HCT116 (cell line): ENCODE results near the gene HMGN3.

Experiments
- CEBPB ChIP-seq: IDR thresholded peaks from 2 replicates; pipeline ENCODE4 v1.6.1; 2012; ENCODE audit warnings: low read depth
- EZH2 ChIP-seq: fragments of 200-600 bp; sonication (generic); IDR thresholded peaks from 2 replicates; pipeline ENCODE4 v1.6.1; 2017; ENCODE audit warnings: antibody characterized with exemption, mixed run types
- EZH2phosphoT487 ChIP-seq: fragments of 200-600 bp; IDR thresholded peaks from 2 replicates; pipeline ENCODE4 v1.6.1; 2018; ENCODE audit warnings: antibody characterized with exemption, borderline replicate concordance
- FOSL1 ChIP-seq: IDR thresholded peaks from 2 replicates; pipeline ENCODE4 v1.6.1; 2012; ENCODE audit warnings: low read depth
- POLR2A ChIP-seq: IDR thresholded peaks from 2 replicates; pipeline ENCODE4 v1.7.0; 2011; ENCODE audit warnings: borderline replicate concordance; ENCODE audit not compliant: insufficient read depth, insufficient read length; ENCODE audit errors: extremely low read depth
- POLR2AphosphoS5 ChIP-seq: IDR thresholded peaks from 2 replicates; pipeline ENCODE4 v1.6.1; 2011; ENCODE audit warnings: mild to moderate bottlenecking, low read depth, low read length, moderate library complexity
- RAD21 ChIP-seq: IDR thresholded peaks from 2 replicates; pipeline ENCODE4 v1.6.1; 2012; ENCODE audit warnings: low read depth, mild to moderate bottlenecking
- SP1 ChIP-seq: IDR thresholded peaks from 2 replicates; pipeline ENCODE4 v1.6.1; 2012; ENCODE audit warnings: low read depth
- ZNF274 ChIP-seq: fragments of 200-500 bp; sonication (Bioruptor generic); IDR thresholded peaks from 2 replicates; pipeline ENCODE4 v1.6.1; 2014; ENCODE audit warnings: mild to moderate bottlenecking, low read depth, low read length, inconsistent platforms
- TF ChIP-seq, protein P1 (sequence below), 3 experiments: fragments of 200-600 bp in 1 of 3; sonication (generic) in 1 of 3; IDR thresholded peaks in 2 of 3; conservative IDR thresholded peaks in 1 of 3; 2 replicates each; pipeline ENCODE4 v1.5.1; 2012 to 2017; ENCODE audit warnings: low read depth in 2 of 3, low read length in 2 of 3, antibody characterized with exemption in 1 of 3, borderline replicate concordance in 1 of 3, control low read depth in 1 of 3, mild to moderate bottlenecking in 1 of 3, mixed read lengths in 1 of 3, mixed run types in 1 of 3, moderate library complexity in 1 of 3; ENCODE audit not compliant: insufficient read depth in 1 of 3
- TF ChIP-seq, protein P2 (sequence below): IDR thresholded peaks from 2 replicates; pipeline ENCODE4 v1.6.1; 2012; ENCODE audit warnings: low read depth

DNA sequence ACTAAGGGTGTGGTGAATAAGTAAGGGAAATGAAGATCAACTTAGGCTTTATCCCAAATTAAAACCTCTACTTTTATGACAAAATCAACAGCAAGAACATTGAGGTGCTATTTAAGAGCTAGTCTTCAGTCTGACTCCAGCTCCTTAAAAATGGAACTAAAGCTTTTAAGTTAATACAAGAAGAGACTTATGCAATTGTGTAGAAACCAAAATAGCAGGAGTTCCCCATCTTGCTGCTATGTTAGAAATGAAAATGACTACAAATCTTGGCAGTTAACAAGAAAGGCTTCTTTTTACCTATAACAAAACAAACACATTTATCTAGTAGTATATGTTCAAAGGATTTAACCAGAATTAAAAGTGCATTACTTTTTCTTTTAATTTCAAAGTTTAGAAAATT, 25.7 kb downstream of the HMGN3 start:
- TF ChIP-seq, protein P1, sequence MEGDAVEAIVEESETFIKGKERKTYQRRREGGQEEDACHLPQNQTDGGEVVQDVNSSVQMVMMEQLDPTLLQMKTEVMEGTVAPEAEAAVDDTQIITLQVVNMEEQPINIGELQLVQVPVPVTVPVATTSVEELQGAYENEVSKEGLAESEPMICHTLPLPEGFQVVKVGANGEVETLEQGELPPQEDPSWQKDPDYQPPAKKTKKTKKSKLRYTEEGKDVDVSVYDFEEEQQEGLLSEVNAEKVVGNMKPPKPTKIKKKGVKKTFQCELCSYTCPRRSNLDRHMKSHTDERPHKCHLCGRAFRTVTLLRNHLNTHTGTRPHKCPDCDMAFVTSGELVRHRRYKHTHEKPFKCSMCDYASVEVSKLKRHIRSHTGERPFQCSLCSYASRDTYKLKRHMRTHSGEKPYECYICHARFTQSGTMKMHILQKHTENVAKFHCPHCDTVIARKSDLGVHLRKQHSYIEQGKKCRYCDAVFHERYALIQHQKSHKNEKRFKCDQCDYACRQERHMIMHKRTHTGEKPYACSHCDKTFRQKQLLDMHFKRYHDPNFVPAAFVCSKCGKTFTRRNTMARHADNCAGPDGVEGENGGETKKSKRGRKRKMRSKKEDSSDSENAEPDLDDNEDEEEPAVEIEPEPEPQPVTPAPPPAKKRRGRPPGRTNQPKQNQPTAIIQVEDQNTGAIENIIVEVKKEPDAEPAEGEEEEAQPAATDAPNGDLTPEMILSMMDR (IDR thresholded peaks at IDR 0.05 in 2 of 3, conservative IDR thresholded peaks at IDR 0.05 in 1 of 3; ENCODE audit: borderline replicate concordance in 1 of 3, insufficient read depth in 1 of 3, low read depth in 2 of 3, low read length in 2 of 3) = no peak
- TF ChIP-seq EZH2 (no peak), POLR2A (no peak), POLR2AphosphoS5 (no peak), CEBPB (no peak), RAD21 (no peak), ZNF274 (no peak), SP1 (no peak), FOSL1 (no peak), EZH2phosphoT487 (no peak)
- TF ChIP-seq, protein P2, sequence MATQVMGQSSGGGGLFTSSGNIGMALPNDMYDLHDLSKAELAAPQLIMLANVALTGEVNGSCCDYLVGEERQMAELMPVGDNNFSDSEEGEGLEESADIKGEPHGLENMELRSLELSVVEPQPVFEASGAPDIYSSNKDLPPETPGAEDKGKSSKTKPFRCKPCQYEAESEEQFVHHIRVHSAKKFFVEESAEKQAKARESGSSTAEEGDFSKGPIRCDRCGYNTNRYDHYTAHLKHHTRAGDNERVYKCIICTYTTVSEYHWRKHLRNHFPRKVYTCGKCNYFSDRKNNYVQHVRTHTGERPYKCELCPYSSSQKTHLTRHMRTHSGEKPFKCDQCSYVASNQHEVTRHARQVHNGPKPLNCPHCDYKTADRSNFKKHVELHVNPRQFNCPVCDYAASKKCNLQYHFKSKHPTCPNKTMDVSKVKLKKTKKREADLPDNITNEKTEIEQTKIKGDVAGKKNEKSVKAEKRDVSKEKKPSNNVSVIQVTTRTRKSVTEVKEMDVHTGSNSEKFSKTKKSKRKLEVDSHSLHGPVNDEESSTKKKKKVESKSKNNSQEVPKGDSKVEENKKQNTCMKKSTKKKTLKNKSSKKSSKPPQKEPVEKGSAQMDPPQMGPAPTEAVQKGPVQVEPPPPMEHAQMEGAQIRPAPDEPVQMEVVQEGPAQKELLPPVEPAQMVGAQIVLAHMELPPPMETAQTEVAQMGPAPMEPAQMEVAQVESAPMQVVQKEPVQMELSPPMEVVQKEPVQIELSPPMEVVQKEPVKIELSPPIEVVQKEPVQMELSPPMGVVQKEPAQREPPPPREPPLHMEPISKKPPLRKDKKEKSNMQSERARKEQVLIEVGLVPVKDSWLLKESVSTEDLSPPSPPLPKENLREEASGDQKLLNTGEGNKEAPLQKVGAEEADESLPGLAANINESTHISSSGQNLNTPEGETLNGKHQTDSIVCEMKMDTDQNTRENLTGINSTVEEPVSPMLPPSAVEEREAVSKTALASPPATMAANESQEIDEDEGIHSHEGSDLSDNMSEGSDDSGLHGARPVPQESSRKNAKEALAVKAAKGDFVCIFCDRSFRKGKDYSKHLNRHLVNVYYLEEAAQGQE = no peak
